A673 (cell line): ENCODE results near the gene ACOXL. TPM values are rescaled to one million over a fixed set of nuclear protein-coding genes. Genes with fewer than 3 reads are reported as not detected.

ENCODE experiments used
- BruUV-seq: library from RNA; stranded (reverse); fragments of 400-500 nt; replicated peaks from 2 replicates; lab custom pipeline; 2021; lab: Mats Ljungman, UMichigan
- CTCF ChIA-PET: fragments of 300-600 bp; sonication (Branson Sonifier 250); formaldehyde crosslinking; loops from one replicate; lab custom pipeline; 2022; ENCODE audit warnings: antibody characterized with exemption; lab: Charles Lee
- POLR2A ChIA-PET: fragments of 300-600 bp; sonication (Branson Sonifier 250); formaldehyde crosslinking; loops from one replicate; lab custom pipeline; 2022; ENCODE audit warnings: antibody characterized with exemption; ENCODE audit not compliant: low non-redundant PET; lab: Charles Lee
- DNase-seq: peaks from one replicate; pipeline ENCODE4 v3.0.0-alpha.2; 2015; ENCODE audit warnings: low spot score
- H3K27ac ChIP-seq: fragments of 200-600 bp; sonication (generic); 2 replicates; pipeline ENCODE4 v1.5.1; 2016; ENCODE audit warnings: mixed run types, low read depth, mild to moderate bottlenecking, mixed read lengths, antibody characterized with exemption, low read length; ENCODE audit not compliant: poor library complexity, severe bottlenecking
- H3K27me3 ChIP-seq: fragments of 200-600 bp; sonication (generic); replicated peaks from 2 replicates; pipeline ENCODE4 v1.6.1; 2017; ENCODE audit warnings: mixed run types, low read depth, mild to moderate bottlenecking, mixed read lengths, antibody characterized with exemption, low read length; ENCODE audit not compliant: insufficient read depth, poor library complexity
- H3K36me3 ChIP-seq: fragments of 200-600 bp; sonication (generic); 2 replicates; pipeline ENCODE4 v1.6.1; 2016; ENCODE audit warnings: mixed run types, mild to moderate bottlenecking, mixed read lengths, antibody characterized with exemption, low read length; ENCODE audit not compliant: insufficient read depth, poor library complexity, severe bottlenecking
- H3K4me1 ChIP-seq: fragments of 200-600 bp; sonication (generic); 2 replicates; pipeline ENCODE4 v1.6.1; 2017; ENCODE audit warnings: mixed run types, mild to moderate bottlenecking, mixed read lengths, antibody characterized with exemption, low read length; ENCODE audit not compliant: insufficient read depth, poor library complexity, severe bottlenecking
- H3K4me3 ChIP-seq: fragments of 200-600 bp; sonication (generic); 2 replicates; pipeline ENCODE4 v1.5.1; 2016; ENCODE audit warnings: low read depth, mixed run types, mild to moderate bottlenecking, mixed read lengths, low read length; ENCODE audit not compliant: poor library complexity, severe bottlenecking
- H3K9me3 ChIP-seq: fragments of 200-600 bp; sonication (generic); 2 replicates; pipeline ENCODE4 v1.6.1; 2016; ENCODE audit warnings: mixed run types, low read depth, mild to moderate bottlenecking, mixed read lengths, antibody characterized with exemption, low read length; ENCODE audit not compliant: poor library complexity, severe bottlenecking
- EZH2 ChIP-seq: fragments of 200-600 bp; sonication (generic); IDR thresholded peaks from 2 replicates; pipeline ENCODE4 v1.6.1; 2017; ENCODE audit warnings: borderline replicate concordance, low read depth, mild to moderate bottlenecking, mixed read lengths, antibody characterized with exemption, low read length; ENCODE audit not compliant: poor library complexity, severe bottlenecking
- intact Hi-C: fragments of 100-400 bp; cut with micrococcal nuclease; formaldehyde crosslinking; loops from one replicate; pipeline ENCODE4 v1.10.0; 2022; ENCODE audit not compliant: unreplicated experiment
- total RNA-seq: library from RNA; stranded (reverse); gene quantifications from 2 replicates; pipeline ENCODE4 v1.2.3, GENCODE V29; 2021
- TF ChIP-seq, protein P1 (sequence below): fragments of 300-800, 200-600 bp; sonication (generic); conservative IDR thresholded peaks from 2 replicates; pipeline ENCODE4 v1.5.1; 2017; ENCODE audit warnings: low read depth, mild to moderate bottlenecking, antibody characterized with exemption, low read length, moderate library complexity, mixed read lengths

Gene ACOXL
- total RNA-seq, 1 experiment from 2014 or later: not detected

DNA sequence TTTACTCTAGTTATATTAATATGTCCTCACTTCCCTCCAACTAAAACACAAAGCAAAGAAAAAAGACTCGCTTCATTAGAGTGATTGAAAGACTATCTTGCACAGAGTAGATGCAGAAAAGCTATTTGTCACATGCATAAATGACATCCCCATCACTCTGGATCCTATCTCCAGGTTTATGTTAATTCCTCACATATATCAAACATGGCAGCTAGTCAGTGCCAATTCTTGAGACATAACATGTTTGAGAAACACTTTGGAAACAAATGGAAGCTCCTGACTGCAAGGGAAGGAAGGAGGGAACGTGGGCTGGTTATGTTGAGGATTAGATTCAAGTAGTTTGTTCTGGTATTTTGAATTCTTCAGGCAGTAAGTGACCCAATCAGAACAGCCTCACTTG is 298.6 kb downstream of the ACOXL start:
- ChIA-PET CTCF (no interaction called here), POLR2A (no interaction called here)
- Histone ChIP-seq H3K27ac (no peak overlapping the region), H3K36me3 (no peaks in the 10 kb centered on the region), H3K27me3 (peaks cover 22% of the 10 kb centered on the region), H3K9me3 (no peaks in the 10 kb centered on the region), H3K4me3 (no peak overlapping the region), H3K4me1 (no peaks in the 10 kb centered on the region)
- TF ChIP-seq, protein P1, sequence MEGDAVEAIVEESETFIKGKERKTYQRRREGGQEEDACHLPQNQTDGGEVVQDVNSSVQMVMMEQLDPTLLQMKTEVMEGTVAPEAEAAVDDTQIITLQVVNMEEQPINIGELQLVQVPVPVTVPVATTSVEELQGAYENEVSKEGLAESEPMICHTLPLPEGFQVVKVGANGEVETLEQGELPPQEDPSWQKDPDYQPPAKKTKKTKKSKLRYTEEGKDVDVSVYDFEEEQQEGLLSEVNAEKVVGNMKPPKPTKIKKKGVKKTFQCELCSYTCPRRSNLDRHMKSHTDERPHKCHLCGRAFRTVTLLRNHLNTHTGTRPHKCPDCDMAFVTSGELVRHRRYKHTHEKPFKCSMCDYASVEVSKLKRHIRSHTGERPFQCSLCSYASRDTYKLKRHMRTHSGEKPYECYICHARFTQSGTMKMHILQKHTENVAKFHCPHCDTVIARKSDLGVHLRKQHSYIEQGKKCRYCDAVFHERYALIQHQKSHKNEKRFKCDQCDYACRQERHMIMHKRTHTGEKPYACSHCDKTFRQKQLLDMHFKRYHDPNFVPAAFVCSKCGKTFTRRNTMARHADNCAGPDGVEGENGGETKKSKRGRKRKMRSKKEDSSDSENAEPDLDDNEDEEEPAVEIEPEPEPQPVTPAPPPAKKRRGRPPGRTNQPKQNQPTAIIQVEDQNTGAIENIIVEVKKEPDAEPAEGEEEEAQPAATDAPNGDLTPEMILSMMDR: no peak
- TF ChIP-seq EZH2: no peak
- intact Hi-C loops: no loop called here
- DNase-seq: no peak
- no TSS peak for BruUV-seq

GRCh38 chr2:111031546-111032478 is 299.4 kb downstream of the ACOXL start:
- no peak for TF ChIP-seq EZH2
- TF ChIP-seq, protein P1: no peak
- intact Hi-C loops: no loop called here
- POLR2A ChIA-PET: no interaction called here
- no peaks in the 10 kb centered on the region for H3K9me3 ChIP-seq
- no peak for DNase-seq
- BruUV-seq: no TSS peak
- H3K36me3 ChIP-seq: no peaks in the 10 kb centered on the region
- CTCF ChIA-PET: no interaction called here
- H3K4me1 ChIP-seq: no peaks in the 10 kb centered on the region
- no peak overlapping the region for H3K4me3 ChIP-seq
- peaks cover 28% of the 10 kb centered on the region for H3K27me3 ChIP-seq
- H3K27ac ChIP-seq: no peak overlapping the region

- CTCF ChIA-PET: no interaction called here
- H3K27me3 ChIP-seq: peaks cover 39% of the 10 kb centered on the region
- H3K4me3 ChIP-seq: no peak overlapping the region
- H3K9me3 ChIP-seq: no peaks in the 10 kb centered on the region
- DNase-seq: no peak
- no TSS peak for BruUV-seq
- H3K27ac ChIP-seq: no peak overlapping the region
- POLR2A ChIA-PET: no interaction called here
- no peaks in the 10 kb centered on the region for H3K4me1 ChIP-seq
- no peaks in the 10 kb centered on the region for H3K36me3 ChIP-seq
- intact Hi-C loops: no loop called here
- TF ChIP-seq EZH2: no peak
- TF ChIP-seq, protein P1: no peak
These were observed 300.5 kb downstream of the ACOXL start for GRCh38 chr2:111032721-111033429.
